GM18508 (cell line): Measurements from ENCODE around the gene SGSM1.
"Not testable (repeated sequence)": the region's sequence is repeated elsewhere in the genome, so short reads cannot be mapped to it uniquely, and the experiment has no call there.

ENCODE experiments used
- ATAC-seq: cut with Tn5 transposase; IDR thresholded peaks from one replicate; pipeline ENCODE4 v1.9.1; 2021; ENCODE audit warnings: moderate number of reproducible peaks; ENCODE audit not compliant: insufficient read depth, unreplicated experiment

SGSM1 gene

GRCh38 chr22:24833881-24834495, 28.0 kb downstream of the SGSM1 start:
- ATAC-seq, result no peak

- ATAC-seq, result no peak
Measured at GRCh38 chr22:24834845-24835570, 29.0 kb downstream of the SGSM1 start.

GRCh38 chr22:24836282-24836681, 30.3 kb downstream of the SGSM1 start:
- ATAC-seq, result no peak

GRCh38 chr22:24837517-24837916, 31.5 kb downstream of the SGSM1 start:
- ATAC-seq, result not testable (repeated sequence)

DNA sequence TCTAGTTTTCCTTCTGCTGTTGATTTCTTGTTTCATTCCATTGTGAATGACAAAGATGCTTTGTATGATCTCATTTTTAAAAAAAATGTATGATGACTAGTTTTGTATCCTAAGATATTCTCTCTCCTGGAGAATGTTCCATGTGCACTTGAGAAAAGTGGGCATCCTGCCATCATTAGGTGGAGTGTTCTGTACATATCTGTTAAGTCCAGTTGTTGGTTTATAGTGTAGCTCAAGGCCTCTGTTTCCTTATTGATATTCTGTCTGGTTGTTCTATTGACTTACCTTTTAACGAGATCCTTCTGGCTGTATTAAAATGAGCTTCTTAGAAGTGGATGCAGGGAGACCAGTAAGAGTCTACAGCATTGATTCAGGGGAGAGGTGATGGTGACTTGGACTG, 35.2 kb downstream of the SGSM1 start:
- ATAC-seq, result no peak

DNA sequence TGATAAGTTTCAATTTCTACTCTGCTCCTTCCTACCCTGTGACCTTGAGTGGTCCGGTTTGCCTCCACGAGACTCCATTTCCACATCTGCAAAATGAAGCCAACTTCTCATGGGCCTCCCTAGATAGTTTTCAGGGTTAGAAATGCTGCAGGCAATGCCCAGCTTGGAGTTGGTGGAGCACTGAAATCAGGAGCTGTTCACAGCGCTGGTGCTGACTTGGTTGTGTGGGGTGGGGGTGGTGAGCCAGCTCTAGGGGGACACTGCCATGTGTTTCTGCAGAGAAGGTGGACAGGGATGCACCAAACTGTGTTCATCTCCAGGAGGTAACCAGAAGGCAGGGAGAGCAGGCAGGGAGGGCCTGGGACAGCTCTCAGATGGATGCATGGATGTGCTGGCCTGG, 37.0 kb downstream of the SGSM1 start:
- ATAC-seq, result no peak

DNA sequence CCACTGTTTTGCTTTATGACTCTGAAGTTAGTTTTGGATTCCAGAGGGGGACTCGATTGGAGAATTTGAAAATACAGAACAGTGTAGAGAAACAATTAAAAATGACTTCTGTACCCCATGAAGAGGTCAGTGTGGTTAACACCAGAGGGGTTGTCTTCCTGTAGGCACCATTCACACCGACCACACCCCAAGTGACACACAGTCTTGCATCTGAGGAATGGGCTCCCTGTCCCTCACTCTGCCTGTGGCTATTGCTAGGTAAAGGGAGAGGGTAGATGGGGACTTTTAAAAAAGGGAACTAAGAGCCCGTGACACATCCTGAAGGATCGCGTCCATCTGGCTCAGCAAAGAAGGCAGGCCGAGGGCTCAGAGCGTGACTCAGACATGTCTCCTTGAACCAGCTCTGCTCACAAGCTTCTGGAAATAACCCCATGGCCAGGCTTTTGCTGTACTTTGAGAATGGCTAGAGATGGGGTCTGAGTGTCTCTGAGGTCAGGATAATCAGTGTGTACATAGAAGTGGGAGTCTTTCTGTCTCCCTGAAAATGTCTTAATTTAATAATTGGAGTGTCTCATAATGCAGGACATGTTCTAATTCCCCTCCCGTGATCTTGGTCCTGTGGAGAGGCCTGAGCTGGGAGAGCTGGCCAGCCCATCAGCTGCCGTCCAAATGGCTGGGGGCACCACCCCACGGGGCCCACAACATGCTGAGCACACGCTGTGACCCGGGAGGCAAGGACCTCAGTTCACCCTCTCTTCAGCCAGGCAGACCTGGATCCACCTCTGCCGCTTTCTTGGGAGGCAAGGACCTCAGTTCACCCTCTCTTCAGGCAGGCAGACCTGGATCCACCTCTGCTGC, 39.3 kb downstream of the SGSM1 start:
- no peak for ATAC-seq

DNA sequence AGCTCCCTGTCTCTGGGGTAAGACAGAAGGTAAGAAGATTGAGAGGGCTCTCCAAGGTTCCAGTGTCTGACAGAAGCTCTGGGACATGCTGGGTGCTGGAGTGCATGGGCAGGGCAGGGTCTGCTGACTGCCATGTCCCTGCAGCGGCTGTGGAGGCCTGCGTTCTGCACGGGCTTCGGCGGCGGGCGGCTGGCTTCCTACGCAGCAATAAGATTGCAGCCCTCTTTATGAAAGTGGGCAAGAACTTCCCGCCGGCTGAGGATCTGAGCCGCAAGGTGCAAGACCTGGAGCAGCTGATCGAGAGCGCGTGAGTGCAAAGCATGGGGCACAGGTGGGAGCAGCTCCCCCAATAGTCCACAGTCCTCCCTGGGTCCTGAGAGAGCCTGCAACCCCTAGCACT, 41.5 kb downstream of the SGSM1 start:
- no peak for ATAC-seq

DNA sequence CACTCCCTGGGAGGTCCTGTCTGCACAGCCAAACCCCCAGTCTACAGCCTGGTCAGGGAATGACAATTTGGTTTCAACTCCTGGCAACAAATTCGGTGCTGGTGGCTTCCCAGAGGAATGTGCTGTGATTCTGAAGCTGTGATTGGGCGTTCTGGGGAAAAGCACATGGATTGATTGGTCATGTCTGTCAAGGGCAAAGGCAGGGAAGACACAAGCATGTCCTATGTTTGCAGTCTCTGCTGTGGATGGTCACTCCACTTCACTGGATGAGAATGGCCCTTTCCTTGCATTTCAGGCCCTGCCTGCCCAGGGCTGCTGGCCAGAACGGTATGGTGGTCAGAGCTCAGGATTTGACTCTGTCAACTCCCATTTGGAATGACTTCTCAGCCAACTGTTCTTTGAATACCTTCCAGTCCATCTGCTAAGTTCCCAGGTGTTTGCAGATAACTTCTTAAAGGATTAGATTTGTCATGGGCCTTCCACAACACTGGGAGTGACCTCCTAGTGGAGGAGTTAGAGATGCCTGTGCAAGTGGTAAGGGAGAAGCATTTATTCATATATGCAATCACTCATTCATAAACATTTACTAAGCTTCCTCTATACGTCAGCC, 42.7 kb downstream of the SGSM1 start:
- ATAC-seq, result no peak

DNA sequence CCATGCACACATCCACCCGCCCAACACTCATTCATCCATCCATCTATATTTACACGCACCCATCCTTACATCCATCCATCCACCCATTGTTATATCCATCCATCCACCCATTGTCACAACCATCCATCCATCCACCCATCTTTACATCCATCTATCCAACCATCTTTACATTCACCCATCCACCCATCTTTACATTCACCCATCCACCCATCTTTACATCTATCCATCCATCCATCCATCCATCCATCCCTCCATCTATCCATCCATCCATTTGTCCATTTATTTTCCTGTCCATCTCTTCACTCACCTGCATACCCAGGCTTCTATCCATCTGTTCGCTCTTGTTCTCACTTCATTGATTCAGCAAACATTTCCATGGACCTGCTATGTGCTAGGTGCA, 49.8 kb downstream of the SGSM1 start:
- no peak for ATAC-seq

GRCh38 chr22:24857576-24857975, 51.6 kb downstream of the SGSM1 start:
- ATAC-seq, result no peak

- ATAC-seq, result no peak
Measured at GRCh38 chr22:24859587-24859986, 53.6 kb downstream of the SGSM1 start.

- ATAC-seq, result no peak
Measured at GRCh38 chr22:24865508-24865907, 59.5 kb downstream of the SGSM1 start.

GRCh38 chr22:24867323-24868022, 61.5 kb downstream of the SGSM1 start:
- ATAC-seq, result no peak

- no peak for ATAC-seq
Measured at GRCh38 chr22:24868979-24869378, 63.0 kb downstream of the SGSM1 start.

GRCh38 chr22:24871611-24872205, 65.7 kb downstream of the SGSM1 start:
- no peak for ATAC-seq

DNA sequence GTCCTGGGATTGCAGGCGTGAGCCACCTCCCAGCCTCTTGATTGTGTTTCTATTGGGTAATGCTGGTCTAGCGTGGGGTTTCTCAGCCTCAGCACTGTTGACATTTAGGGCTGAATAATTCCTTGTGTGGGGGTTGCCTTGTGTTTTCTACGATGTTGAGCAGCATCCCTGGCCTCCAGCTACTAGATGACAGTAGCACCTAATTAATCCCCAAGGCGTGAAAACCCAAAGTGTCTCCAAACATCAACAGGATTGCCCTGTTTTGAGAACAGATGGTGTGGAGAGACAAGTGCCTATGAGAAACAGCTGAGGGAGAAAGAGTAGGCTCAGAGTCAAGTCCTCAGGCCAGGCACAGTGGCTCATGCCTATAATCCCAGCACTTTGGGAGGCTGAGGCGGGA, 67.2 kb downstream of the SGSM1 start:
- ATAC-seq, result no peak

- ATAC-seq, result no peak
Measured at GRCh38 chr22:24875862-24876506, 70.0 kb downstream of the SGSM1 start.

- no peak for ATAC-seq
Measured at GRCh38 chr22:24876700-24877099, 70.7 kb downstream of the SGSM1 start.
